CD4-positive, CD25-positive, alpha-beta regulatory T cell (primary cell): ENCODE data around the gene SPSB1. TPM values are rescaled to one million over a fixed set of nuclear protein-coding genes. Genes with fewer than 3 reads are reported as not detected.
A peak's percentile ranks its signal among the peaks of the same experiment; 100 is the strongest.

Experiments used
- ATAC-seq, 2 donors: fragments of 150-1000 bp; cut with Tn5 transposase; one replicate each; pipeline ENCODE4 v1.10.0; 2021; ENCODE audit warnings: low read depth in 2 of 2, moderate number of reproducible peaks in 2 of 2, moderate library complexity in 1 of 2
- DNase-seq, 3 donors: peaks; one replicate each; pipeline versions ENCODE4 v3.0.0 to v3.0.0-alpha.2; 2012 to 2022; ENCODE audit warnings: mixed read lengths in 1 of 3
- H3K27ac ChIP-seq: one replicate; pipeline ENCODE4 v1.7.0; 2013; ENCODE audit warnings: mild to moderate bottlenecking, low read length; ENCODE audit not compliant: insufficient read depth, poor library complexity, severe bottlenecking
- H3K27me3 ChIP-seq: one replicate; pipeline ENCODE4 v1.7.0; 2013; ENCODE audit warnings: low read length; ENCODE audit not compliant: control insufficient read depth, insufficient read depth
- H3K36me3 ChIP-seq: one replicate; pipeline ENCODE4 v1.7.0; 2013; ENCODE audit warnings: mild to moderate bottlenecking, low read length, moderate library complexity; ENCODE audit not compliant: control insufficient read depth, insufficient read depth
- H3K4me1 ChIP-seq: 2 replicates; pipeline ENCODE4 v1.7.0; 2013; ENCODE audit warnings: mild to moderate bottlenecking, low read length; ENCODE audit not compliant: insufficient read depth, control insufficient read depth, poor library complexity, severe bottlenecking
- H3K4me3 ChIP-seq: one replicate; pipeline ENCODE4 v1.7.0; 2013; ENCODE audit warnings: low read depth, mild to moderate bottlenecking, low read length, moderate library complexity
- H3K9me3 ChIP-seq, 2 experiments: 1 replicate in 1 of 2; 2 replicates in 1 of 2; pipeline ENCODE4 v1.7.0; 2013; ENCODE audit warnings: low read length in 2 of 2, mild to moderate bottlenecking in 1 of 2, moderate library complexity in 1 of 2; ENCODE audit not compliant: control insufficient read depth in 2 of 2
- H3K27ac Mint-ChIP-seq, 3 donors: one replicate each; pipeline ENCODE4 v1.8.0; 2020 to 2022; ENCODE audit warnings: mild to moderate bottlenecking in 3 of 3, mixed read lengths in 3 of 3, moderate library complexity in 2 of 3
- H3K27me3 Mint-ChIP-seq: one replicate; pipeline ENCODE4 v1.8.0; 2022; ENCODE audit warnings: mild to moderate bottlenecking, mixed read lengths
- H3K36me3 Mint-ChIP-seq: one replicate; pipeline ENCODE4 v1.8.0; 2020; ENCODE audit warnings: mixed read lengths
- H3K4me1 Mint-ChIP-seq, 4 donors: one replicate each; pipeline ENCODE4 v1.8.0; 2020 to 2022; ENCODE audit warnings: mixed read lengths in 4 of 4, mild to moderate bottlenecking in 1 of 4
- H3K4me3 Mint-ChIP-seq, 4 donors: one replicate each; pipeline ENCODE4 v1.8.0; 2020 to 2022; ENCODE audit warnings: mild to moderate bottlenecking in 4 of 4, mixed read lengths in 4 of 4, moderate library complexity in 3 of 4
- H3K9me3 Mint-ChIP-seq, 7 donors: one replicate each; pipeline ENCODE4 v1.8.0; 2020 to 2022; ENCODE audit warnings: mixed read lengths in 7 of 7, mild to moderate bottlenecking in 3 of 7, moderate library complexity in 2 of 7
- polyA plus RNA-seq, 4 donors: library from polyadenylated mRNA; unstranded; fragments of 300-500 nt; fragmentation: Illumina TruSeq; gene quantifications; one replicate each; pipeline ENCODE4 v1.2.3, GENCODE V29; 2021
- total RNA-seq: library from RNA; stranded (reverse); gene quantifications from one replicate; pipeline ENCODE4 v1.2.3, GENCODE V29; 2022

Gene SPSB1
- total and polyA plus RNA-seq, 5 donors from 2014 or later: 7.0 to 19.7 (median 12.3) TPM

DNA sequence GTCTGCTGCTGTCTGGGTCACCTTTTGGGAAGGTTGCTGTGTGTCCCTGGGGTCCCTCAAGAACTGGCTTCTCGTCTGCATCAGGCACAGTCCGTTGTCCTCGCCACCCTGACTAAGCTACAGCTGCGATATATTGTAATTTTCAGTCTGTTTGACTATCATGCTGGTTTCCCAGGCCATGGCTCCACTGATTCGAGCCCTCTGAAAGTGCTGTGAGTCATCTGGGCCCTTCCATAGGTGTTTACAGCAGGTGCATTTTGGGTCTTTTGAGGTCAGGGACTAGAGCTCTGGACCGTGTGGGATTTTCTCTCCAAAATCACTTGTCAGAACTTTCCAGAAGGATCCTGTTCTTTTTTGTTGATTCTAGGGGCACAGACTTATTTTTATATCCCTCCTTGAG, 52.8 kb downstream of the SPSB1 start:
- H3K36me3 Mint-ChIP-seq: peaks cover 13% of the 10 kb centered on the region
- peaks cover 7 to 18% (median 13%) of the 10 kb centered on the region in 4 donors for H3K4me1 Mint-ChIP-seq
- H3K4me3 Mint-ChIP-seq: no peak overlapping the region
- DNase-seq (no peak), ATAC-seq (no peak)
- H3K27ac Mint-ChIP-seq: peak overlapping the region in 1 of 3 donors; percentile 71
- peaks cover 0 to 5% (median 0%) of the 10 kb centered on the region in 7 donors for H3K9me3 Mint-ChIP-seq
- Histone ChIP-seq H3K27ac (no peak overlapping the region), H3K27me3 (no peaks in the 10 kb centered on the region), H3K9me3 (no peaks in the 10 kb centered on the region), H3K4me1 (no peaks in the 10 kb centered on the region), H3K36me3 (peaks cover 5% of the 10 kb centered on the region), H3K4me3 (no peak overlapping the region)
- H3K27me3 Mint-ChIP-seq: no peaks in the 10 kb centered on the region

- Mint-ChIP-seq H3K27me3 (no peaks in the 10 kb centered on the region), H3K27ac (peak overlapping the region in 1 of 3 donors; percentile 71)
These were observed 53.2 kb downstream of the SPSB1 start for GRCh38 chr1:9345922-9346321.

GRCh38 chr1:9346566-9346965, 53.9 kb downstream of the SPSB1 start:
- Histone ChIP-seq H3K4me1 (no peaks in the 10 kb centered on the region), H3K4me3 (no peak overlapping the region), H3K36me3 (peaks cover 5% of the 10 kb centered on the region), H3K9me3 (no peaks in the 10 kb centered on the region), H3K27me3 (no peaks in the 10 kb centered on the region), H3K27ac (no peak overlapping the region)
- ATAC-seq: no peak
- peaks cover 0 to 5% (median 0%) of the 10 kb centered on the region in 7 donors for H3K9me3 Mint-ChIP-seq
- H3K4me1 Mint-ChIP-seq: peaks cover 7 to 24% (median 15%) of the 10 kb centered on the region in 4 donors
- no peak overlapping the region for H3K27ac Mint-ChIP-seq
- peaks cover 13% of the 10 kb centered on the region for H3K36me3 Mint-ChIP-seq
- DNase-seq: no peak
- H3K4me3 Mint-ChIP-seq: no peak overlapping the region
- H3K27me3 Mint-ChIP-seq: no peaks in the 10 kb centered on the region

More at GRCh38 chr1:9345922-9346321, 53.2 kb downstream of the SPSB1 start:
- Mint-ChIP-seq H3K36me3 (peaks cover 13% of the 10 kb centered on the region), H3K9me3 (peaks cover 0 to 5% (median 0%) of the 10 kb centered on the region in 7 donors), H3K4me3 (no peak overlapping the region), H3K4me1 (peaks cover 7 to 19% (median 13%) of the 10 kb centered on the region in 4 donors)
- Histone ChIP-seq H3K4me3 (no peak overlapping the region), H3K4me1 (no peaks in the 10 kb centered on the region), H3K27me3 (no peaks in the 10 kb centered on the region), H3K36me3 (peaks cover 5% of the 10 kb centered on the region), H3K27ac (no peak overlapping the region), H3K9me3 (no peaks in the 10 kb centered on the region)
- no peak for ATAC-seq
- DNase-seq: no peak

- H3K36me3 Mint-ChIP-seq: peaks cover 13% of the 10 kb centered on the region
- no peak overlapping the region for H3K27ac Mint-ChIP-seq
- no peak overlapping the region for H3K4me3 Mint-ChIP-seq
- no peak for ATAC-seq
- no peaks in the 10 kb centered on the region for H3K9me3 ChIP-seq
- peaks cover 5% of the 10 kb centered on the region for H3K36me3 ChIP-seq
- H3K4me3 ChIP-seq: no peak overlapping the region
- no peaks in the 10 kb centered on the region for H3K4me1 ChIP-seq
- peaks cover 0 to 5% (median 0%) of the 10 kb centered on the region in 7 donors for H3K9me3 Mint-ChIP-seq
- H3K27me3 Mint-ChIP-seq: no peaks in the 10 kb centered on the region
- DNase-seq: no peak
- H3K27me3 ChIP-seq: no peaks in the 10 kb centered on the region
- H3K27ac ChIP-seq: no peak overlapping the region
- peaks cover 7 to 24% (median 15%) of the 10 kb centered on the region in 4 donors for H3K4me1 Mint-ChIP-seq
These were observed 54.6 kb downstream of the SPSB1 start for GRCh38 chr1:9347095-9347850.

DNA sequence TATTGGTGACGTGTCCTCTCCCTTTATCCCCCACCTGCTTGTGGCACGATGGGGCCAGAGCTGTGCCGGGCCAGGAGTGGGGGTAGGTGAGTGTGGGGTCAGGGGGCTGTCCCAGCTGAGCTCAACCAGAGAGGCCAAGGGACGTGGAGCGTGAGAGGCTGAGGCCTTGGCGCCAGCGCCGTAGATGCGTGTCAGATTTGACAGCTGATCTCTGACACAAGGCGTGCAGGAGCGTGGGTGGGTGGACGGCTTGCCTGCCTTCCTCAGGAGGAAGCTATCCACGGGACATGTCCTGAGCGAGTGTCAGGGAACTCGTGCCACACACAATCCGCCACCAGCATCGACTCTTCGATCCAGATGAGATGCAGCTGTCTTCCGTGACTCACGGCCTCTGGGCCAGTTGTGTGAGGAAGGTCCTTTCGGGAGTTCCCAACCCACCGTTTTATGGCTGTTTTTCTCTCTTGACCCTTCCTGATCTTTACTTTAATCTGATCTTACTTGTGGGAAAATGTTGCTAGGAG, 56.7 kb downstream of the SPSB1 start:
- peaks cover 0 to 24% (median 9%) of the 10 kb centered on the region in 4 donors for H3K4me1 Mint-ChIP-seq
- Histone ChIP-seq H3K9me3 (no peaks in the 10 kb centered on the region), H3K36me3 (peaks cover 5% of the 10 kb centered on the region), H3K27me3 (no peaks in the 10 kb centered on the region), H3K27ac (no peak overlapping the region), H3K4me1 (no peaks in the 10 kb centered on the region), H3K4me3 (no peak overlapping the region)
- no peaks in the 10 kb centered on the region for H3K27me3 Mint-ChIP-seq
- H3K4me3 Mint-ChIP-seq: no peak overlapping the region
- peak overlapping the region in 1 of 3 donors; percentile 21 for H3K27ac Mint-ChIP-seq
- peaks cover 6% of the 10 kb centered on the region for H3K36me3 Mint-ChIP-seq
- ATAC-seq (no peak), DNase-seq (no peak)
- H3K9me3 Mint-ChIP-seq: peaks cover 0 to 1% (median 0%) of the 10 kb centered on the region in 7 donors

DNA sequence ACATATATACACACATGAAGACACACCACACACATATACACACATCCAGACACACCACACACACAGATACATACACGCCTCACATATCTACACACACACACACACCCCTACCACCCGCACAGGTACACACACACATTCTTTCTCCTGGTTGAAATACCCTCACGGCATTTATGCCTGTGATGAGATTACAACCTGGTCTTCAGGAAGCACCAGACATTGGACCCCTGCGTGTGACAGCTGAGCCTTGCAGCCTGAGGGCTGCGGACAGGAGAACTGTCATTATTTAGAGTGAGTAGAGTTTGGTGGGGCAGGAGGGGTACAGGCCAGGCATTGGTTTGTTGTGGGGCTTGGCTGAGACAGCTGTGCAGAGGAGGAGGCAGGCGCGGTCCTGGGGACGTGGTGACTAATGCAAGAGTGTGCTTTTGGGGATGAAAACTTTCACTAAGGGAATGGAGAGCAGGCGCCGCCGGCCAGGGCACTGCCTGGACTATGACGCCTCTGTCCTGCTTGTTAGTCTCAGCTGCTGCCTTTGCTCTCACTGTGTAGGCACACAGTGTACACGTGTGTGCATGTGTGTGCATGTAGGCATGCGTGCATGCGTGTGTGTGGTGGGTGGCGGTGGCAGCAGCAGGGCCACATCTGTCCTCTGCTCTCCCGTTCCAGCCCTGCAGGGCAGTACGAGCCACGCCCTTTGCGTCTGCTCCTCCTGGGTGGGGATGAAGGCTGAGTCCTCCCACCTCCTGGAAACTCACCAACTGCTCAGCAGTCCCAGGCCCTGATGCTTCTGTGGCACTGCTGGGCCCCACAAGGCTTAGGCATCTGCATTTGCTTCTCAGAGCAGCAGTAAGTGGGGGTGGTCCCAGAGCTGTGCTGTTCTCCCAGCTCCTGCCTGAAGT, 57.6 kb downstream of the SPSB1 start:
- H3K9me3 Mint-ChIP-seq: peaks cover 0 to 1% (median 0%) of the 10 kb centered on the region in 7 donors
- peaks cover 6% of the 10 kb centered on the region for H3K36me3 Mint-ChIP-seq

DNA sequence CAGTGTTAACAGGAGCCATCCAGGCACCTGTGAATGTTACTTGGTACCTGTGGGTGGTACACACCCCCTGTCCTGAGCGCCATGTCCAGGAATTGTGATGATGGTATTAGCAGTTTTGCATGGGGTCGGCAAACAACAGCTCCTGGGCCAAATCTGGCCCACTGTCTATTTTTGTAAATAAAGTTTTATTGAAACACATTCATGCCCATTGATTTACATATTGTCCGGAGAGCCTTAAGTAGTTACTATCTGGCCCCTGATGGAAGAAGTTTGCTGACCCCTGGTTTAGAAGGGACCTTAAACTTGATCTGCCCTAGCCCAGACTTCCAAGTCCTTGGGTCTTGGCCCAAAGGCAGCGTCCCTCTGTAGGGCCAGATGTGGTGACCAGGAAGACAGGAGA, 58.3 kb downstream of the SPSB1 start:
- Histone ChIP-seq H3K4me3 (no peak overlapping the region), H3K36me3 (peaks cover 10% of the 10 kb centered on the region), H3K27me3 (no peaks in the 10 kb centered on the region), H3K4me1 (no peaks in the 10 kb centered on the region), H3K27ac (no peak overlapping the region), H3K9me3 (no peaks in the 10 kb centered on the region)
- no peak for ATAC-seq
- peaks cover 0 to 1% (median 0%) of the 10 kb centered on the region in 7 donors for H3K9me3 Mint-ChIP-seq
- no peaks in the 10 kb centered on the region for H3K27me3 Mint-ChIP-seq
- peaks cover 11% of the 10 kb centered on the region for H3K36me3 Mint-ChIP-seq
- peak overlapping the region in 1 of 3 donors; percentile 75 for H3K27ac Mint-ChIP-seq
- H3K4me3 Mint-ChIP-seq: no peak overlapping the region
- peaks cover 0 to 21% (median 8%) of the 10 kb centered on the region in 4 donors for H3K4me1 Mint-ChIP-seq
- DNase-seq: no peak

More for the DNA sequence above, 57.6 kb downstream of the SPSB1 start:
- Histone ChIP-seq H3K36me3 (peaks cover 5% of the 10 kb centered on the region), H3K4me1 (no peaks in the 10 kb centered on the region), H3K9me3 (no peaks in the 10 kb centered on the region), H3K4me3 (no peak overlapping the region), H3K27me3 (no peaks in the 10 kb centered on the region), H3K27ac (no peak overlapping the region)
- Mint-ChIP-seq H3K27me3 (no peaks in the 10 kb centered on the region), H3K4me3 (no peak overlapping the region), H3K4me1 (peaks cover 0 to 24% (median 9%) of the 10 kb centered on the region in 4 donors), H3K27ac (peak overlapping the region in 1 of 3 donors; percentile 21)
- DNase-seq (no peak), ATAC-seq (no peak)
